Osteoblast (primary cell): Measurements from ENCODE around the gene VWA2. TPM values are rescaled to one million over a fixed set of nuclear protein-coding genes. Genes with fewer than 3 reads are reported as not detected.

Experiments used
- DNase-seq: peaks from one replicate; pipeline ENCODE4 v3.0.0; 2011; ENCODE audit warnings: low spot score, mixed read lengths; ENCODE audit not compliant: insufficient read length; ENCODE audit errors: missing footprints
- H2AFZ ChIP-seq: 2 replicates; pipeline ENCODE4 v1.6.0; 2011; ENCODE audit warnings: mild to moderate bottlenecking, low read length
- H3K27ac ChIP-seq: 2 replicates; pipeline ENCODE4 v1.5.1; 2011; ENCODE audit warnings: mild to moderate bottlenecking, low read depth, low read length, moderate library complexity
- H3K27me3 ChIP-seq: 2 replicates; pipeline ENCODE4 v1.6.0; 2012; ENCODE audit warnings: mild to moderate bottlenecking, control low read depth, inconsistent platforms, low read length, moderate library complexity; ENCODE audit not compliant: insufficient read depth
- H3K36me3 ChIP-seq: 2 replicates; pipeline ENCODE4 v1.5.1; 2011; ENCODE audit warnings: mild to moderate bottlenecking, low read length, control low read depth, moderate library complexity; ENCODE audit not compliant: insufficient read depth
- H3K4me1 ChIP-seq: 2 replicates; pipeline ENCODE4 v1.5.1; 2011; ENCODE audit warnings: mild to moderate bottlenecking, low read length, control low read depth, moderate library complexity; ENCODE audit not compliant: insufficient read depth
- H3K4me2 ChIP-seq: 2 replicates; pipeline ENCODE4 v1.6.0; 2011; ENCODE audit warnings: mild to moderate bottlenecking, low read length; ENCODE audit not compliant: insufficient read depth
- H3K4me3 ChIP-seq: fragments of 200-600 bp; sonication (generic); 3 replicates; pipeline ENCODE4 v1.5.1; 2012; ENCODE audit warnings: mild to moderate bottlenecking, low read length, inconsistent platforms; ENCODE audit not compliant: insufficient read depth
- H3K79me2 ChIP-seq: 2 replicates; pipeline ENCODE4 v1.6.0; 2012; ENCODE audit warnings: mild to moderate bottlenecking, low read length, control low read depth, inconsistent platforms; ENCODE audit not compliant: insufficient read depth
- H3K9me3 ChIP-seq: 2 replicates; pipeline ENCODE4 v1.5.1; 2011; ENCODE audit warnings: low read depth, low read length, control low read depth
- H4K20me1 ChIP-seq: 2 replicates; pipeline ENCODE4 v1.6.0; 2012; ENCODE audit warnings: mild to moderate bottlenecking, low read length, control low read depth; ENCODE audit not compliant: insufficient read depth
- total RNA-seq: library from RNA; depleted of rRNA; stranded (reverse); fragments of >200 nt; gene quantifications from 2 replicates; pipeline ENCODE4 v1.2.3, GENCODE V29; 2012
- TF ChIP-seq, protein P1 (sequence below): IDR thresholded peaks from 2 replicates; pipeline ENCODE4 v1.5.1; 2011; ENCODE audit warnings: mild to moderate bottlenecking, low read depth, low read length, moderate library complexity; ENCODE audit errors: extremely low read depth

VWA2 gene
- total RNA-seq, 1 donor, result under 0.01 TPM

GRCh38 chr10:114340816-114341215, 101.8 kb downstream of the VWA2 start:
- Histone ChIP-seq H3K27ac (no peak overlapping the region), H3K4me1 (no peaks in the 10 kb centered on the region), H3K27me3 (peaks cover 2% of the 10 kb centered on the region), H3K36me3 (no peaks in the 10 kb centered on the region), H3K79me2 (no peaks in the 10 kb centered on the region), H3K9me3 (no peaks in the 10 kb centered on the region), H2AFZ (no peak overlapping the region), H3K4me3 (no peak overlapping the region), H3K4me2 (no peak overlapping the region), H4K20me1 (no peaks in the 10 kb centered on the region)
- no peak for DNase-seq
- TF ChIP-seq, protein P1, sequence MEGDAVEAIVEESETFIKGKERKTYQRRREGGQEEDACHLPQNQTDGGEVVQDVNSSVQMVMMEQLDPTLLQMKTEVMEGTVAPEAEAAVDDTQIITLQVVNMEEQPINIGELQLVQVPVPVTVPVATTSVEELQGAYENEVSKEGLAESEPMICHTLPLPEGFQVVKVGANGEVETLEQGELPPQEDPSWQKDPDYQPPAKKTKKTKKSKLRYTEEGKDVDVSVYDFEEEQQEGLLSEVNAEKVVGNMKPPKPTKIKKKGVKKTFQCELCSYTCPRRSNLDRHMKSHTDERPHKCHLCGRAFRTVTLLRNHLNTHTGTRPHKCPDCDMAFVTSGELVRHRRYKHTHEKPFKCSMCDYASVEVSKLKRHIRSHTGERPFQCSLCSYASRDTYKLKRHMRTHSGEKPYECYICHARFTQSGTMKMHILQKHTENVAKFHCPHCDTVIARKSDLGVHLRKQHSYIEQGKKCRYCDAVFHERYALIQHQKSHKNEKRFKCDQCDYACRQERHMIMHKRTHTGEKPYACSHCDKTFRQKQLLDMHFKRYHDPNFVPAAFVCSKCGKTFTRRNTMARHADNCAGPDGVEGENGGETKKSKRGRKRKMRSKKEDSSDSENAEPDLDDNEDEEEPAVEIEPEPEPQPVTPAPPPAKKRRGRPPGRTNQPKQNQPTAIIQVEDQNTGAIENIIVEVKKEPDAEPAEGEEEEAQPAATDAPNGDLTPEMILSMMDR, result no peak

Other genes starting within 250 kb of the VWA2 start
- not detected in 2 replicates for gene ADRB1, start 195.4 kb upstream of the VWA2 start, total RNA-seq
- 17.0 and 18.0 TPM in 2 replicates for gene CCDC186, start 65.1 kb upstream of the VWA2 start, total RNA-seq
- gene TDRD1, start 59.9 kb upstream of the VWA2 start, total RNA-seq, result 0.59 and 0.72 TPM in 2 replicates
- gene AFAP1L2, start 165.2 kb downstream of the VWA2 start, total RNA-seq, result 0.36 TPM in 1 of 2 replicates, not detected in the other